MM.1S (cell line): Measurements from ENCODE around the gene JAG2.

Experiments used
- CTCF ChIP-seq: fragments of 300-600 bp; sonication (generic); IDR thresholded peaks from 2 replicates; pipeline ENCODE4 v1.5.1; 2016; ENCODE audit warnings: antibody characterized with exemption, low read length, mixed read lengths
- EZH2phosphoT487 ChIP-seq: fragments of 300-600 bp; sonication (generic); IDR thresholded peaks from 2 replicates; pipeline ENCODE4 v1.6.1; 2018; ENCODE audit warnings: antibody characterized with exemption, low read length

GRCh38 chr14:105126126-105126980 is 42.2 kb downstream of the JAG2 start:
- TF ChIP-seq CTCF, result no peak
- no peak for TF ChIP-seq EZH2phosphoT487
